ENCODE measurements around the gene DDX41.
"Not testable (repeated sequence)": the region's sequence is repeated elsewhere in the genome, so short reads cannot be mapped to it uniquely, and the experiment has no call there.

Gene DDX41

DNA sequence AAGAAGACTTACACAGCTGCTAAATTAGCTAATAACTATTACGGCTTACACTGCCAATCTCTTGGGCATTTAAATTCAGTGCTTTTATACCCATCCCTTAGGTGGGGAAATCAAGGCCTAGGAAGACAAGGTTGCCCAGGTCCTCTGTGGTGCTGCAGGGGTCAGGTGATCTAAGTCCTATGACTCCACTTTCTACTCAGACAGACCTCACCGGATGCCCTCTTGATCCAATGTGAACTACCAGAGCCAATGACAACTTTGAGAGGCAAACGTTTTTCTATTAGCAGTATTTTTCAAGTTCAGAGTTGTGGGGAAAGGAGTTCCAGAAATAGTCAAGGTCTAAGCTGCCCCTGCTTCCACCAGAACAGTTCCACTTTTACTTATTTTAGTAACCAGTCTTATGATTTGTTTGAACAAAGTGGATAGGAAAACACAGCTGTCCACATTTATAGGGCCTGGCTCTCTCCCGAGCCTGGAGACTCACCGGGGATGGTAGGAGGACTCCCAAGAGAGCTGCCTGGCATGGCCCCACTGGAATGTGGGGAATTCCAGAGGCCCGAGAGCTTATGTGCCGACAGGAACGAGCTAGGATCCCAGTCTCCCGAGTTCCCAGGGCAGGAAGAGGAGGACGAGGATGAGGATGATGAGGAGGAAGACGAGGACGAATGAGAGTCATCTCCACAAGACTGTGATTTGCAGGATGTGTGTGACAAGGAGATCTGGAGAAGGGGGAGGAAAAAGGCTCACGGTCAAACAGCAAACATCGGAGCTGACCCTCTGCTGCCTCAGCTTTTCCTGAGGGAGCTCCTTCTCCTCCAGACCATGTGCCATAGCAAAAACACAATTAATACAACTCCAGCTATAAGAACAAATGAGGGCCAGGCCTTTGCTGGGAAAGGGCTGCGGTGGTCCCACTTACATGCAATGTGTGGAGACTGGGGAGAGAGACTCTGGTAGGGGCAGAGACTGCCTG is 20.9 kb upstream of the DDX41 start:
- no peak for TF ChIP-seq EZH2 (IDR thresholded peaks at IDR 0.05; ENCODE audit: borderline replicate concordance, low read depth, low read length, severe bottlenecking)
- TF ChIP-seq, protein P1, sequence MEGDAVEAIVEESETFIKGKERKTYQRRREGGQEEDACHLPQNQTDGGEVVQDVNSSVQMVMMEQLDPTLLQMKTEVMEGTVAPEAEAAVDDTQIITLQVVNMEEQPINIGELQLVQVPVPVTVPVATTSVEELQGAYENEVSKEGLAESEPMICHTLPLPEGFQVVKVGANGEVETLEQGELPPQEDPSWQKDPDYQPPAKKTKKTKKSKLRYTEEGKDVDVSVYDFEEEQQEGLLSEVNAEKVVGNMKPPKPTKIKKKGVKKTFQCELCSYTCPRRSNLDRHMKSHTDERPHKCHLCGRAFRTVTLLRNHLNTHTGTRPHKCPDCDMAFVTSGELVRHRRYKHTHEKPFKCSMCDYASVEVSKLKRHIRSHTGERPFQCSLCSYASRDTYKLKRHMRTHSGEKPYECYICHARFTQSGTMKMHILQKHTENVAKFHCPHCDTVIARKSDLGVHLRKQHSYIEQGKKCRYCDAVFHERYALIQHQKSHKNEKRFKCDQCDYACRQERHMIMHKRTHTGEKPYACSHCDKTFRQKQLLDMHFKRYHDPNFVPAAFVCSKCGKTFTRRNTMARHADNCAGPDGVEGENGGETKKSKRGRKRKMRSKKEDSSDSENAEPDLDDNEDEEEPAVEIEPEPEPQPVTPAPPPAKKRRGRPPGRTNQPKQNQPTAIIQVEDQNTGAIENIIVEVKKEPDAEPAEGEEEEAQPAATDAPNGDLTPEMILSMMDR (IDR thresholded peaks at IDR 0.05; ENCODE audit: borderline replicate concordance, extremely low read depth, low read length, poor library complexity, severe bottlenecking): no peak
- H3K4me1 ChIP-seq (ENCODE audit: insufficient read depth, low read length): no peaks in the 10 kb centered on the region
- H2AFZ ChIP-seq (ENCODE audit: low read depth, low read length): no peak overlapping the region
- H3K36me3 ChIP-seq (ENCODE audit: insufficient read depth, low read length): peaks cover 81% of the 10 kb centered on the region
- DNase-seq (no peak), ATAC-seq (ENCODE audit: insufficient read depth, low read depth) (no peak)
- H3K4me3 ChIP-seq (ENCODE audit: low read depth in 1 of 2, low read length in 2 of 2): no peak overlapping the region
- peaks cover 48% of the 10 kb centered on the region for H4K20me1 ChIP-seq (ENCODE audit: insufficient read depth, low read length)
- no peaks in the 10 kb centered on the region for H3K27me3 ChIP-seq (ENCODE audit: insufficient read depth, low read length, poor library complexity)
- H3K79me2 ChIP-seq (ENCODE audit: insufficient read depth, low read length): peaks cover 29% of the 10 kb centered on the region
- no peak overlapping the region for H3K9ac ChIP-seq (ENCODE audit: low read depth, low read length)
- H3K4me2 ChIP-seq (ENCODE audit: insufficient read depth, low read length): no peak overlapping the region
- no peaks in the 10 kb centered on the region for H3K9me3 ChIP-seq (ENCODE audit: insufficient read depth, low read length, severe bottlenecking)
- no peak overlapping the region for H3K27ac ChIP-seq (ENCODE audit: low read length)

DNA sequence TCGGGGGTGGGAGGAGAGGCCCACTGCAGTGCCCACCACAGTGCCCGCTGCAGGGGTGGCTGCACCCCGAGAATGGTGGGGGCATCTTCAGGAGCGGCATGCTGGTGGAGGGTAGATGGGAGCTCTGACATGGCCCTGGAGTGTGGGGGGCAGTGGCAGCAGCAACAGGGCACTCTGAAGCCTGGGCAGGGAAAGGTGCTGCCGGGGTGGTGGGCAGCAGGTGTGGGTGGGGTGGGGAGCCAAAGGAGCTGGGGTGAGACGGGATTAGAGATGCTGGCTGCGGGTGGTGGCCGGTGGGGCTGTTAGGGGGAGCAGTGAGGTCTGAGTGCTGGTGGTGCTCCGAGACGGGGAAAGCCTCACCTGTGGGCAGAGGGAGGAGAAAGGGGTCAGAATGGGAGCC is 19.6 kb upstream of the DDX41 start:
- Histone ChIP-seq H3K79me2 (ENCODE audit: insufficient read depth, low read length) (peaks cover 17% of the 10 kb centered on the region), H3K4me3 (ENCODE audit: low read depth in 1 of 2, low read length in 2 of 2) (no peak overlapping the region), H3K27ac (ENCODE audit: low read length) (no peak overlapping the region), H3K36me3 (ENCODE audit: insufficient read depth, low read length) (peaks cover 84% of the 10 kb centered on the region), H3K9me3 (ENCODE audit: insufficient read depth, low read length, severe bottlenecking) (no peaks in the 10 kb centered on the region), H3K27me3 (ENCODE audit: insufficient read depth, low read length, poor library complexity) (no peaks in the 10 kb centered on the region), H3K4me1 (ENCODE audit: insufficient read depth, low read length) (no peaks in the 10 kb centered on the region), H4K20me1 (ENCODE audit: insufficient read depth, low read length) (peaks cover 46% of the 10 kb centered on the region), H3K4me2 (ENCODE audit: insufficient read depth, low read length) (no peak overlapping the region), H3K9ac (ENCODE audit: low read depth, low read length) (no peak overlapping the region), H2AFZ (ENCODE audit: low read depth, low read length) (no peak overlapping the region)
- ATAC-seq (ENCODE audit: insufficient read depth, low read depth) (no peak), DNase-seq (no peak)
- TF ChIP-seq, protein P1 (IDR thresholded peaks at IDR 0.05; ENCODE audit: borderline replicate concordance, extremely low read depth, low read length, poor library complexity, severe bottlenecking): no peak
- no peak for TF ChIP-seq EZH2 (IDR thresholded peaks at IDR 0.05; ENCODE audit: borderline replicate concordance, low read depth, low read length, severe bottlenecking)

DNA sequence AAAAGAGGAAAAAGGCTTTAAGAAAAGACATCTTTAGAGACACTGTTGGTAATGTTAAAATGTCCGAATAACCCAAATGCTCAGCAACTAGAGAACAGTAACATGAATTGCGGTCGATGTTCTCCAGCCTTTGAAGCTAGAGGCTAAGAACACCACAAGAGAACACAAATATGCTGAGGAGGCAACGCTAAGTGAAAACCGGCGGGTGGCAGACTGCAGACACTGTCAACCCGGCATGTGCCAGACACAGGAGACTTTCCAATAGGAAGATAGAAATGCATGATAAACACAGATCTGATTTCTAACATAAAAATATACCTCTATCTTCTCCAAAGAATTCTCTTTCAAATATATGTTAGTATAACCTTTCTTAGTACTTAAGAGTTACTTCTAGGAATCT is 18.4 kb upstream of the DDX41 start:
- peaks cover 6% of the 10 kb centered on the region for H3K79me2 ChIP-seq (ENCODE audit: insufficient read depth, low read length)
- H3K9me3 ChIP-seq (ENCODE audit: insufficient read depth, low read length, severe bottlenecking): no peaks in the 10 kb centered on the region
- H3K4me2 ChIP-seq (ENCODE audit: insufficient read depth, low read length): no peak overlapping the region
- H3K27me3 ChIP-seq (ENCODE audit: insufficient read depth, low read length, poor library complexity): no peaks in the 10 kb centered on the region
- H4K20me1 ChIP-seq (ENCODE audit: insufficient read depth, low read length): peaks cover 36% of the 10 kb centered on the region
- ATAC-seq (ENCODE audit: insufficient read depth, low read depth): no peak
- H2AFZ ChIP-seq (ENCODE audit: low read depth, low read length): no peak overlapping the region
- H3K27ac ChIP-seq (ENCODE audit: low read length): no peak overlapping the region
- no peak overlapping the region for H3K4me3 ChIP-seq (ENCODE audit: low read depth in 1 of 2, low read length in 2 of 2)
- TF ChIP-seq, protein P1 (IDR thresholded peaks at IDR 0.05; ENCODE audit: borderline replicate concordance, extremely low read depth, low read length, poor library complexity, severe bottlenecking): no peak
- TF ChIP-seq EZH2 (IDR thresholded peaks at IDR 0.05; ENCODE audit: borderline replicate concordance, low read depth, low read length, severe bottlenecking): no peak
- no peak overlapping the region for H3K9ac ChIP-seq (ENCODE audit: low read depth, low read length)
- no peaks in the 10 kb centered on the region for H3K4me1 ChIP-seq (ENCODE audit: insufficient read depth, low read length)
- no peak for DNase-seq
- peaks cover 86% of the 10 kb centered on the region for H3K36me3 ChIP-seq (ENCODE audit: insufficient read depth, low read length)

DNA sequence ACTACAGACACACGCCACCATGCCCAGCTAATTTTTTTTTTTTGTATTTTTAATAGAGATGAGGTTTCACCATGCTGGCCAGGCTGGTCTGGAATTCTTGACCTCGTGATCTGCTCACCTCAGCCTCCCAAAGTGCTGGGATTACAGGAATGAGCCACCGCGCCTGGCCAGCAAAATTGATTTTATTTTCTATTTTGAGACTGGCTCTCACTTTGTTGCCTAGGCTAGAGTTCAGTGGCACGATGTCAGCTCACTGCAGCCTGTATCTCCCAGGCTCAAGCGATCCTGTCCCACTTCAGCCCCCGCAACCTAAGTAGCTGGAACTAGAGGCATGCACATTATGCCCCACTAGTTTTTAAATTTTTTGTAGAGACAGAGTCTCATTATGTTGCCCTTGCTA is 17.7 kb upstream of the DDX41 start:
- Histone ChIP-seq H4K20me1 (ENCODE audit: insufficient read depth, low read length) (peaks cover 34% of the 10 kb centered on the region), H3K36me3 (ENCODE audit: insufficient read depth, low read length) (peaks cover 90% of the 10 kb centered on the region)
- ATAC-seq (ENCODE audit: insufficient read depth, low read depth); H3K79me2 ChIP-seq (ENCODE audit: insufficient read depth, low read length); H3K9me3 ChIP-seq (ENCODE audit: insufficient read depth, low read length, severe bottlenecking); H3K4me3 ChIP-seq (ENCODE audit: low read depth in 1 of 2, low read length in 2 of 2); H3K27ac ChIP-seq (ENCODE audit: low read length); DNase-seq; H3K4me1 ChIP-seq (ENCODE audit: insufficient read depth, low read length); H3K4me2 ChIP-seq (ENCODE audit: insufficient read depth, low read length); H3K9ac ChIP-seq (ENCODE audit: low read depth, low read length); H3K27me3 ChIP-seq (ENCODE audit: insufficient read depth, low read length, poor library complexity); H2AFZ ChIP-seq (ENCODE audit: low read depth, low read length): not testable (repeated sequence)

Measured in DND-41 (cell line).